ENCODE data around the gene GMIP.
A peak's percentile ranks its signal among the peaks of the same experiment; 100 is the strongest.

The GMIP gene

GRCh38 chr19:19606021-19606420, 37.4 kb downstream of the GMIP start:
- peak; percentile 78 for DNase-seq

GRCh38 chr19:19602713-19603324, 40.6 kb downstream of the GMIP start:
- DNase-seq: no peak

DNA sequence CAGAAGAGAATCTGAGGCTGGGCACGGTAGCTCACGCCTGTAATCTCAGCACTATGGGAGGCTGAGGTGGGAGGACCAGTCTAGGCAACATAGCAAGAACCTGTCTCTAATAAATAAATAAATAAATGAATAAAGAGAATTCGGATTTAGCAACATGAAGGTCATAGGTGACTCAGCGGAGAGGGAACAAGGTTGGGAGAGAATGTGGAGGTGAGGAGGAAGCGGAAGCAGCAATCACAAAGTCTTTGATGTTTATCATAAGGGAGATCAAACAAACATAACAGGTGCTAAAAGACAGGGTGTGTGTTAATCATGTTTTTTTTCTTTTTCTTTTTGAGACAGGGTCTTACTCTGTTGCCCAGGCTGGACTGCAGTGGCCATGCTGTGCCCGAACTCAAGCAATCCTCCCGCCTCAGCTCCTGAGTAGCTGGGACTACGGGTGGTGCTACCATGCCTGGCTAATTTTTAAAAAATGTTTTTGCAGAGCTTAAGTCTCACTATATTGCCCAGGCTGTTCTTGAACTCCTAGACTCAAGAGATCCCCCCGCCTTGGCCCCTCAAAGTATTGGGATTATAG, 41.2 kb downstream of the GMIP start:
- peak; percentile 63 for DNase-seq

DNA sequence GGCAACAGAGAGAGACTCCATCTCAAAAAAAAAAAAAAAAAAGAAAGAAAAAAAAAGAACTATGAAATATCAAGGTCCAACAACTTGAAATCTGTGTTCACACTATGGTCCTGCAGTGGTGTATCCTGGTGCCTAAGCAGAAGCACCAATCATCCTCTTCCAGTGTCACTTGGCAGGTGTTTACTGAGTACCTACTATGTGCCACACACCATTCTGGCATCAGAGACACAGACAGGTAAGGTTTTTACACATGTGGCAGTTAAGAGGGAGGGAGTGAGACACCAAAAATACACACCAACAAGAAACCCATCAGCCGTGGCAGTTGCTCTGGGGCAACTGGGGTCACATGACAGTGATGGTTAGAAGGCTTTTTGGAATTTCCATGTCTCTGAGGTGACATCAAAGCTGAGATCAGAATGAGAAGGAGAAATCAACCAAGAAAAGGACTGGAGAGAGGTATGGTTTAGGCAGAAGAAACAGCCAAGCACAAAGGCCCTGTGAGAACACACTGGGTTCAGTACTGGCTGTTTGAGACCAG, 42.6 kb downstream of the GMIP start:
- DNase-seq: no peak

- peak; percentile 81 for DNase-seq
Measured at GRCh38 chr19:19598728-19599451, 44.6 kb downstream of the GMIP start.

GRCh38 chr19:19597809-19598306, 45.6 kb downstream of the GMIP start:
- DNase-seq: peak; percentile 53

GRCh38 chr19:19595171-19595701, 48.2 kb downstream of the GMIP start:
- no peak for DNase-seq

DNA sequence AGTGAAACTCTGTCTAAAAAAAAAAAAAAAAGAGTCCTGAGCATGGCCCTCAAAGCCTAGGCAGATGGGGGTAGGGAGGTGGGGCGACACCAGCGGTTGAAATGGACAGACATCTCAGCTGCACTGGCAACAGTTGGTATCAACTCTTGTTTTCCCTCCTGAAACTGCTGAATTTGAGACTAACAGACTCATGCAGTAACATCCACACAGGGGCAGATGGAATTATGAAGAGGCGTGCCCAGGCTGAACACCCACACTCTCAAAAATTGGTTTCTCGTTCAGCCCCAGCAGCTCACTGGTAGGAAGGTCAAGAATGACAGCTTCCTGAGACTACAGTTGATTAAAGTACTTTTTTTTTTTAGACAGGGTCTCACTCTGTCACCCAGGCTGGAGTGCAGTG, 49.1 kb downstream of the GMIP start:
- no peak for DNase-seq

DNA sequence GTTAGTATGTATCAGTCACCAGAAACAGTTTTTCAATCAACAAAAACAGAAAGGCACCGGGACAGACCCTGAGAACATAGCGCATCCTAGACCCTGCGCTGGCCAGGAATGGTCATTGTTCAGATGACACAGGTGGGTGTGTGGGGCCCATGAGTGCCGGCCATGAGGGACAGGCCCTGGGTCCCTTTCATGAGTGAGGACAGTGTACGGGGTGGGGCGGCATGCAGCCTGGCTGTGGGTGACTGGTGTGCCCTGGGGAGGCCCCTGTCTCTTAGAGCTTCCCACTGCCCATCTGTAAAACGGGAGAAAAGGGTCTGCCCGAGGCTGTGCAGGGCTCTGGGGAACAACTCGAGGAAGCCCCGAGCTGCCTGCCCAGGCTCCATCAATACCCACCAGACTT, 50.8 kb downstream of the GMIP start:
- no peak for DNase-seq

DNA sequence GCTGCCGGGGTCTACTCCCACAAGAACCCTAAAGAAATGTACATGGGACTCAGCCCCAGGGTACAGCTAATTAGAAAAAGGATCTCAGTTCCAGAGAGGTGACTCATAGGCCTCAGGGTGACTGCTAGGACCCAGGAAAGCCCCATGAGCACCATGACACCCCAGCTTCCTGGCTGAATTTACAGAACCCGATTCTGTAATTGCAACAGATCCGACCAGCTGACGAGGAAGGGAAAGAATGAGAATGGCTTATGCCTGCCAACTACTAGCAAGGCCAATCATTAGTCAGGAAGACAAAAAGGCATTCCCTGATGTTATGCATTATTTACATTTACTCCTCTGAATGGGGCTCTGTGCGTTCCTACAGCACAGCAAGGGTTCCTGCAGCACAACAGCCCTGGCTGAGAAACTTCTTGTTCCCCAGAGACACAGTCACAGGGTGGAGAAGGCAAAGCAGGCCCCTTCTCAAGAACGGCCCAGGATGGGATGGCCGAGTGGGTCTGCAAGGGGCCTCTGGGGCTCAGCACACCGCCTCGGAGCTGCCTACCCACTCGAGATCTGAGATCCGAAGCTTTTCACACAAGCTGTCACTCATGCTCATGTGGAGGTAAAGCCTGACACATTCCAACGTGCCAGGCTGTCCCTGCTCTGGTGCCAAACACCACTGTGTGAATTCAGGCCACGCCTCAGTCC, 52.2 kb downstream of the GMIP start:
- peak; percentile 68 for DNase-seq

- DNase-seq: no peak
Measured at GRCh38 chr19:19588546-19588945, 54.9 kb downstream of the GMIP start.

DNA sequence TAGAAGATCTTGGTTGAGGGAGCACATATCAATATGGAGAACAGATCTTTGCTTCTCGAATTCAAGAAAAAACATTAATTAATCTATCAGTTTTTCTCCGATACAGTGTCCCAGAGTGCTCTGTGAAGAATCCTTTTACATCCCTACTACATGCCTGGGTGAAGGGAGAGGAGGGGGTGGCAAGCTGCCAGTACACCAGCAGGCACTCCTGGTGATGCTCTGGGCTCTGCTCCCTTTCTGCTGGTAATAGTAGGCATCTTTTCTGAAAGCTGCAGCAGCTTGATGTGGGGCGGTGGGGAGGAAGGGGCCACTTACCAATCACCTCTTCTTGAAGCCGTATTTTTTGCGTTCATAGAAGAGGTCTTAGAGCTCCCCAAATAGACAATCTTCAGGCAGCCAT, 55.7 kb downstream of the GMIP start:
- DNase-seq: no peak

DNA sequence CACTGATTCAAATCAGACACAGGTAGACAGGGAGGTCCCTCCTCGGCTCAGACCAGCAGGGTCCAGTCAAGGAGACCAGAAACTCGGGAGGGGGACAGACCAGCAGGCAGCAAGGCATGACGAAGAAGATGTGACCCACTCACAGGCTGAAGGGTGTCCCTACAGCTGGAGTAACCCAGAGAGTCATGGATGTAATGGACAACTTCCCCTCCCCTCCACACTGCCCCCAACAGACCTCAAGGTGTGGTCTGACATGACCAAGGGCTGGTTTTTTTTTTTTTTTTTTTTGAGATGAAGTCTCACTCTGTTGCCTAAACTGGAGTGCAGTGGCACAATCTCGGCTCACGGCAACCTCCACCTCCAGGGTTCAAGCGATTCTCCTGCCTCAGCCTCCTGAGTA, 59.1 kb downstream of the GMIP start:
- no peak for DNase-seq

- DNase-seq: no peak
Measured at GRCh38 chr19:19582471-19582870, 61.0 kb downstream of the GMIP start.

- no peak for DNase-seq
Measured at GRCh38 chr19:19581391-19581790, 62.1 kb downstream of the GMIP start.

DNA sequence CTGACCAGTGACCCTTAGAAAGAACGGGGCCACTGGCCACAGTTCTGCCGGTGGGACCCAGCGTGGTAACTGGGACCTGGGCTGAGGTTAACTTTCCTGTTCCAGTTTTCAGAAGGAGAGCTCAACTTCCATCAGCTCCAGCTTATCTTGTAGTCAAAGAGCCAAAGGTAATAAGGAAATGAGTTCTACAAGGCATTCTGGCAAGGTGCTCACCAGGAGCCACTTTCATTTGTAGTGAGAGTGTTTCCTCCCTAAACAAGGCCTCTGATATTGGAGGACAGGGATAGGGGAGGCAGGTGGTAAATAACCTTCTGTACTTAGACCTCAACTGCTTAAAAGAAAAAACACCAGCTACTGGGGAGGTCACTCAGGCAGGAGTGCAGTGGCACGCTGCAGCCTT, 63.0 kb downstream of the GMIP start:
- no peak for DNase-seq

GRCh38 chr19:19579533-19580361, 63.7 kb downstream of the GMIP start:
- DNase-seq: no peak

Measured in CD4-positive, alpha-beta T cell treated with Interleukin-6 for 4 hours (primary cell).